ENCODE measurements around the gene CCDC39.
"Not testable (repeated sequence)": the region's sequence is repeated elsewhere in the genome, so short reads cannot be mapped to it uniquely, and the experiment has no call there.

CCDC39 gene

DNA sequence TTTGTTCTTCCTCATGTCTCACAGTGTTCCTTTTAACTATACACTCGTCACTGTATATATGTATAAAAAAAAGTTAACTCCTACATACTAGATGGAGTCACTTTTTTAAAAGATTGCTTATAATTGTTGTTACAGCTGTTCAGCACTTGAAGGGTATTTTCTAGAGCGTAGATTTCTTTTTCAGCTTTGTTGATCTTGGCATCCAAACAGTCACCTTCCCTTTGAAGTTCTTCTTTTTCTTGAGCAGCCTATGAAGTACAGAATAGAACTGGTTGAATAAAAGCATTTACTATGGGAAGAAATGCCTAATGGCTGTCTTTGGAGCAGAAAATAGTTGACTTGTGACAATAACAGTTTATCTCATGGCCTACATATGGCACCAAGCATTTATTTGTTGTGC is 59.6 kb downstream of the CCDC39 start:
- H4K12ac ChIP-seq (ENCODE audit: low read depth, low read length): no peak overlapping the region
- no peak overlapping the region for H3K4me3 ChIP-seq (ENCODE audit: low read depth, low read length)
- DNase-seq: no peak
- no peak overlapping the region for H3K4ac ChIP-seq (ENCODE audit: low read depth, low read length)
- no peak overlapping the region for H4K8ac ChIP-seq (ENCODE audit: low read depth, low read length)
- no peak overlapping the region for H3K23ac ChIP-seq (ENCODE audit: low read length)
- no peak overlapping the region for H3K18ac ChIP-seq (ENCODE audit: low read length)
- no peaks in the 10 kb centered on the region for H3K79me1 ChIP-seq (ENCODE audit: low read length)
- no peak overlapping the region for H3K27ac ChIP-seq (ENCODE audit: low read depth, low read length)
- WGBS (ENCODE audit: extremely low coverage, insufficient coverage, insufficient read length): no CpG with 5 or more reads among the region's 2 CpGs
- no peak overlapping the region for H3K4me2 ChIP-seq (ENCODE audit: low read length)
- H2BK12ac ChIP-seq (ENCODE audit: low read length): no peak overlapping the region
- H3K9me3 ChIP-seq (ENCODE audit: insufficient read depth, low read depth, low read length): no peaks in the 10 kb centered on the region
- no peak overlapping the region for H2AK5ac ChIP-seq (ENCODE audit: low read length)
- no peaks in the 10 kb centered on the region for H3K79me2 ChIP-seq (ENCODE audit: control insufficient read depth, insufficient read depth, low read length, poor library complexity)
- no peak overlapping the region for H2BK120ac ChIP-seq (ENCODE audit: insufficient read depth, low read length, poor library complexity)
- no peak overlapping the region for H3K14ac ChIP-seq (ENCODE audit: low read length)
- H2BK5ac ChIP-seq (ENCODE audit: low read depth, low read length, poor library complexity): no peak overlapping the region
- no peaks in the 10 kb centered on the region for H3K36me3 ChIP-seq (ENCODE audit: control insufficient read depth in 1 of 2, insufficient read depth in 2 of 2, low read length in 2 of 2)
- H3K9ac ChIP-seq (ENCODE audit: low read length): no peak overlapping the region
- H3K4me1 ChIP-seq (ENCODE audit: control insufficient read depth in 1 of 2, insufficient read depth in 2 of 2, low read length in 2 of 2): no peaks in the 10 kb centered on the region
- no peak overlapping the region for H2AFZ ChIP-seq (ENCODE audit: insufficient read depth, low read length, poor library complexity)
- H3K27me3 ChIP-seq (ENCODE audit: insufficient read depth, low read length): no peaks in the 10 kb centered on the region
- no peak overlapping the region for H4K91ac ChIP-seq (ENCODE audit: low read depth, low read length)

DNA sequence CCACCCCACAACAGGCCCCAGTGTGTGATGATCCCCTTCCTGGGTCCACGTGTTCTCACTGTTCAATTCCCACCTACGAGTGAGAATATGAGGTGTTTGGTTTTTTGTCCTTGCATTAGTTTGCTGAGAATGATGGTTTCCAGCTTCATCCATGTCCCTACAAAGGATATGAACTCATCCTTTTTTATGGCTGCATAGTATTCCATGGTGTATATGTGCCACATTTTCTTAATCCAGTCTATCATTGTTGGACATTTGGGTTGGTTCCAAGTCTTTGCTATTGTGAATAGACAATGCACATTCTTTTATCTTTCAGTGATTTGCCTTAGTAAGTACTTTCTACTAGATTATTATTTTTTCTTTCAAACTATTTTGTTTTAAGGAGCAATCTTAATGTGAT is 60.7 kb downstream of the CCDC39 start:
- not testable (repeated sequence) for H2AFZ ChIP-seq (ENCODE audit: insufficient read depth, low read length, poor library complexity); H3K4ac ChIP-seq (ENCODE audit: low read depth, low read length); H4K8ac ChIP-seq (ENCODE audit: low read depth, low read length); H2BK120ac ChIP-seq (ENCODE audit: insufficient read depth, low read length, poor library complexity); H2AK5ac ChIP-seq (ENCODE audit: low read length); H3K4me2 ChIP-seq (ENCODE audit: low read length); H3K27ac ChIP-seq (ENCODE audit: low read depth, low read length); H2BK5ac ChIP-seq (ENCODE audit: low read depth, low read length, poor library complexity); H3K14ac ChIP-seq (ENCODE audit: low read length); DNase-seq; H3K4me1 ChIP-seq (ENCODE audit: control insufficient read depth in 1 of 2, insufficient read depth in 2 of 2, low read length in 2 of 2); H3K27me3 ChIP-seq (ENCODE audit: insufficient read depth, low read length); H3K4me3 ChIP-seq (ENCODE audit: low read depth, low read length); H3K79me2 ChIP-seq (ENCODE audit: control insufficient read depth, insufficient read depth, low read length, poor library complexity); H4K12ac ChIP-seq (ENCODE audit: low read depth, low read length); H2BK12ac ChIP-seq (ENCODE audit: low read length); H3K36me3 ChIP-seq (ENCODE audit: control insufficient read depth in 1 of 2, insufficient read depth in 2 of 2, low read length in 2 of 2); H3K9me3 ChIP-seq (ENCODE audit: insufficient read depth, low read depth, low read length); H4K91ac ChIP-seq (ENCODE audit: low read depth, low read length); H3K79me1 ChIP-seq (ENCODE audit: low read length); H3K18ac ChIP-seq (ENCODE audit: low read length); H3K9ac ChIP-seq (ENCODE audit: low read length); H3K23ac ChIP-seq (ENCODE audit: low read length)
- WGBS (ENCODE audit: extremely low coverage, insufficient coverage, insufficient read length): no CpG with 5 or more reads among the region's 2 CpGs

- Histone ChIP-seq H2BK12ac (ENCODE audit: low read length) (no peak overlapping the region), H3K36me3 (ENCODE audit: control insufficient read depth in 1 of 2, insufficient read depth in 2 of 2, low read length in 2 of 2) (peaks cover 4 to 6% of the 10 kb centered on the region in 2 experiments), H3K79me2 (ENCODE audit: control insufficient read depth, insufficient read depth, low read length, poor library complexity) (no peaks in the 10 kb centered on the region)
Measured at GRCh38 chr3:180617049-180617448, 62.2 kb downstream of the CCDC39 start.

DNA sequence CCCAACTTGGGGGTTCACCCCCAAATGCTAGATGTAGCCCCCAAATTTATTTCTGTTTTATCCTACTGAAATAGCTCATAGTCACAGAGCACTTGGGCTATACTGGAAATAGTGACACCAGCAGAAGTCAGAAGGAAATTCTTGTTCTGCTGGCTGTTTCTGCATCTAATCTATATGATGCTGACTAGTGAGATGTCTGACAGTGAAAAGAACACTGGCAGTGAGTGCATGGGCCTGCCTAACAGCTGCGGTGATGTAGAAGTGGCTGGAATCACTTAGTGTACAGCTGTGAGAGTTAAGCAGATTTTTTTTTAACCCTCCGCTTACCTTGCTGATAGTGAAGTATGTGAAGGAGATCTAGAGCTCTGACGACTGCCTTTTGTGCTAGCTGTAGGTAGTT is 63.3 kb downstream of the CCDC39 start:
- no CpG with 5 or more reads among the region's 3 CpGs for WGBS (ENCODE audit: extremely low coverage, insufficient coverage, insufficient read length)
- H3K27ac ChIP-seq (ENCODE audit: low read depth, low read length): no peak overlapping the region
- no peak overlapping the region for H4K12ac ChIP-seq (ENCODE audit: low read depth, low read length)

More at GRCh38 chr3:180617049-180617448, 62.2 kb downstream of the CCDC39 start:
- H3K79me1 ChIP-seq (ENCODE audit: low read length): no peaks in the 10 kb centered on the region
- no peak overlapping the region for H3K9ac ChIP-seq (ENCODE audit: low read length)
- no peak overlapping the region for H3K4ac ChIP-seq (ENCODE audit: low read depth, low read length)
- H4K91ac ChIP-seq (ENCODE audit: low read depth, low read length): no peak overlapping the region
- no peaks in the 10 kb centered on the region for H3K4me1 ChIP-seq (ENCODE audit: control insufficient read depth in 1 of 2, insufficient read depth in 2 of 2, low read length in 2 of 2)
- no peak overlapping the region for H2BK120ac ChIP-seq (ENCODE audit: insufficient read depth, low read length, poor library complexity)
- no peak overlapping the region for H2AFZ ChIP-seq (ENCODE audit: insufficient read depth, low read length, poor library complexity)
- no peak overlapping the region for H2BK5ac ChIP-seq (ENCODE audit: low read depth, low read length, poor library complexity)
- H3K4me2 ChIP-seq (ENCODE audit: low read length): no peak overlapping the region
- no peak overlapping the region for H3K27ac ChIP-seq (ENCODE audit: low read depth, low read length)
- H4K8ac ChIP-seq (ENCODE audit: low read depth, low read length): no peak overlapping the region
- DNase-seq: no peak
- no peaks in the 10 kb centered on the region for H3K9me3 ChIP-seq (ENCODE audit: insufficient read depth, low read depth, low read length)
- H3K18ac ChIP-seq (ENCODE audit: low read length): no peak overlapping the region
- H3K27me3 ChIP-seq (ENCODE audit: insufficient read depth, low read length): no peaks in the 10 kb centered on the region
- H3K23ac ChIP-seq (ENCODE audit: low read length): no peak overlapping the region
- no peak overlapping the region for H3K14ac ChIP-seq (ENCODE audit: low read length)
- H2AK5ac ChIP-seq (ENCODE audit: low read length): no peak overlapping the region
- no peak overlapping the region for H4K12ac ChIP-seq (ENCODE audit: low read depth, low read length)
- no peak overlapping the region for H3K4me3 ChIP-seq (ENCODE audit: low read depth, low read length)
- no CpG with 5 or more reads among the region's 2 CpGs for whole genome bisulfite sequencing (ENCODE audit: extremely low coverage, insufficient coverage, insufficient read length)

More for the DNA sequence above, 63.3 kb downstream of the CCDC39 start:
- H3K18ac ChIP-seq (ENCODE audit: low read length): no peak overlapping the region
- H3K4me1 ChIP-seq (ENCODE audit: control insufficient read depth in 1 of 2, insufficient read depth in 2 of 2, low read length in 2 of 2): no peaks in the 10 kb centered on the region
- no peak overlapping the region for H4K8ac ChIP-seq (ENCODE audit: low read depth, low read length)
- H3K79me2 ChIP-seq (ENCODE audit: control insufficient read depth, insufficient read depth, low read length, poor library complexity): no peaks in the 10 kb centered on the region
- no peak overlapping the region for H3K23ac ChIP-seq (ENCODE audit: low read length)
- no peak overlapping the region for H2BK12ac ChIP-seq (ENCODE audit: low read length)
- no peak overlapping the region for H3K4me3 ChIP-seq (ENCODE audit: low read depth, low read length)
- no peaks in the 10 kb centered on the region for H3K79me1 ChIP-seq (ENCODE audit: low read length)
- H3K9me3 ChIP-seq (ENCODE audit: insufficient read depth, low read depth, low read length): no peaks in the 10 kb centered on the region
- peaks cover 4 to 6% of the 10 kb centered on the region in 2 experiments for H3K36me3 ChIP-seq (ENCODE audit: control insufficient read depth in 1 of 2, insufficient read depth in 2 of 2, low read length in 2 of 2)
- H3K4me2 ChIP-seq (ENCODE audit: low read length): no peak overlapping the region
- DNase-seq: no peak
- no peak overlapping the region for H3K4ac ChIP-seq (ENCODE audit: low read depth, low read length)
- H2BK5ac ChIP-seq (ENCODE audit: low read depth, low read length, poor library complexity): no peak overlapping the region
- no peak overlapping the region for H4K91ac ChIP-seq (ENCODE audit: low read depth, low read length)
- H3K27me3 ChIP-seq (ENCODE audit: insufficient read depth, low read length): no peaks in the 10 kb centered on the region
- H3K9ac ChIP-seq (ENCODE audit: low read length): no peak overlapping the region
- no peak overlapping the region for H2AK5ac ChIP-seq (ENCODE audit: low read length)
- H2AFZ ChIP-seq (ENCODE audit: insufficient read depth, low read length, poor library complexity): no peak overlapping the region
- H2BK120ac ChIP-seq (ENCODE audit: insufficient read depth, low read length, poor library complexity): no peak overlapping the region
- no peak overlapping the region for H3K14ac ChIP-seq (ENCODE audit: low read length)

Data from trophoblast cell (in vitro differentiated cells and primary cell).